HFF-Myc (cell line): ENCODE results near the gene SLAMF1.
"Not testable (repeated sequence)": the region's sequence is repeated elsewhere in the genome, so short reads cannot be mapped to it uniquely, and the experiment has no call there.

Experiments used
- DNase-seq: peaks from one replicate; pipeline ENCODE4 v3.0.0-alpha.2; 2011; ENCODE audit warnings: low read depth; ENCODE audit errors: extremely low read depth
- H3K4me3 ChIP-seq: replicated peaks from 2 replicates; pipeline ENCODE4 v1.5.1; 2011; ENCODE audit warnings: low read depth, mild to moderate bottlenecking, control low read depth, low read length
- TF ChIP-seq, protein P1 (sequence below): IDR thresholded peaks from 2 replicates; pipeline ENCODE4 v1.5.1; 2012; ENCODE audit warnings: mild to moderate bottlenecking, low read depth, low read length, control low read depth; ENCODE audit errors: missing control alignments

Gene SLAMF1, protein sequence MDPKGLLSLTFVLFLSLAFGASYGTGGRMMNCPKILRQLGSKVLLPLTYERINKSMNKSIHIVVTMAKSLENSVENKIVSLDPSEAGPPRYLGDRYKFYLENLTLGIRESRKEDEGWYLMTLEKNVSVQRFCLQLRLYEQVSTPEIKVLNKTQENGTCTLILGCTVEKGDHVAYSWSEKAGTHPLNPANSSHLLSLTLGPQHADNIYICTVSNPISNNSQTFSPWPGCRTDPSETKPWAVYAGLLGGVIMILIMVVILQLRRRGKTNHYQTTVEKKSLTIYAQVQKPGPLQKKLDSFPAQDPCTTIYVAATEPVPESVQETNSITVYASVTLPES

DNA sequence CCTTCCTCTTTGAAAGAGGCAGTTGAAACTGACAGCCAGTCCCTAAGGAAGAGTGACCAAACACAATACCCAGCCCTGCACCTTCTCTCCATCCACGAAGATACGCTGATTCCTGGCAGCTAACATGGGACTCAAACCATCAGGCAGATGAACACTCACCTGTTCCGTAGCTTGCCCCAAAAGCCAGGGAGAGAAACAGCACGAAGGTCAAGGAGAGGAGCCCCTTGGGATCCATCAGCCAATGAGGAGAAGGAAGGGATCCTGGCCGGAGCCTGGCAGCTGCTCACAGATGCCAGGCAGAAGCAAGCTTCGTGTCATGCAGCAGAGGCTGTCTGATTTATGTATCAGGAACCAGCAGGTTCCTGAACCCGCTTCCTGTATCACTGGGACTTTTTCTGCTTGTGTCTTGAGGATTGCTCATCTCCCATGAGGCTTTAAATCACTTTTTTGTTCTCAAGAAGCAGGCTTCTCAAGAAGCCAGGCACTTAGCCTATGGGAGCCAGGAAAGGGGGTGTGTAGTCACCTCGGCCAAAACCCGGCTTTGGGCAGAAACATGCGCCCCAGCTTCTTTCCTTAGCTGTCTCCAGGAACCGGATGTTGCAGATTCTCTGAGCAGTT is at the start of gene SLAMF1:
Gene SLAMF1 (minus strand): TSS at position 334 of the 618 bp plus-strand sequence. CDS start 99 bp downstream, at position 235.
- H3K4me3 ChIP-seq = no peak within 1 kb of the TSS
- DNase-seq = no peak
- TF ChIP-seq, protein P1, sequence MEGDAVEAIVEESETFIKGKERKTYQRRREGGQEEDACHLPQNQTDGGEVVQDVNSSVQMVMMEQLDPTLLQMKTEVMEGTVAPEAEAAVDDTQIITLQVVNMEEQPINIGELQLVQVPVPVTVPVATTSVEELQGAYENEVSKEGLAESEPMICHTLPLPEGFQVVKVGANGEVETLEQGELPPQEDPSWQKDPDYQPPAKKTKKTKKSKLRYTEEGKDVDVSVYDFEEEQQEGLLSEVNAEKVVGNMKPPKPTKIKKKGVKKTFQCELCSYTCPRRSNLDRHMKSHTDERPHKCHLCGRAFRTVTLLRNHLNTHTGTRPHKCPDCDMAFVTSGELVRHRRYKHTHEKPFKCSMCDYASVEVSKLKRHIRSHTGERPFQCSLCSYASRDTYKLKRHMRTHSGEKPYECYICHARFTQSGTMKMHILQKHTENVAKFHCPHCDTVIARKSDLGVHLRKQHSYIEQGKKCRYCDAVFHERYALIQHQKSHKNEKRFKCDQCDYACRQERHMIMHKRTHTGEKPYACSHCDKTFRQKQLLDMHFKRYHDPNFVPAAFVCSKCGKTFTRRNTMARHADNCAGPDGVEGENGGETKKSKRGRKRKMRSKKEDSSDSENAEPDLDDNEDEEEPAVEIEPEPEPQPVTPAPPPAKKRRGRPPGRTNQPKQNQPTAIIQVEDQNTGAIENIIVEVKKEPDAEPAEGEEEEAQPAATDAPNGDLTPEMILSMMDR = no peak

DNA sequence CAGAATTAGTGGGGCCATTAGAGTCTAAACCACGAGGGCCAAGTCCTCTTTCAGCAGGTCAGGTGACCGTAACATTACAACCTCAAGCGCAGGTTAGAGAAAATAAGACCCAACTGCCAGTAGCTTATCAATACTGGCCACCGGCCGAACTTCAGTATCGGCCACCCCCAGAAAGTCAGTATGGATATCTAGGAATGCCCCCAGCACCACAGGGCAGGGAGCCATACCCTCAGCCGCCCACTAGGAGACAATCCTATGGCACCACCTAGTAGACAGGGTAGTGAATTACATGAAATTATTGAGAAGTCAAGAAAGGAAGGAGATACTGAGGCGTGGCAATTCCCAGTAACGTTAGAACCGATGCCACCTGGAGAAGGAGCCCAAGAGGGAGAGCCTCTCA is 45.5 kb upstream of the SLAMF1 start:
- not testable (repeated sequence) for H3K4me3 ChIP-seq, DNase-seq

DNA sequence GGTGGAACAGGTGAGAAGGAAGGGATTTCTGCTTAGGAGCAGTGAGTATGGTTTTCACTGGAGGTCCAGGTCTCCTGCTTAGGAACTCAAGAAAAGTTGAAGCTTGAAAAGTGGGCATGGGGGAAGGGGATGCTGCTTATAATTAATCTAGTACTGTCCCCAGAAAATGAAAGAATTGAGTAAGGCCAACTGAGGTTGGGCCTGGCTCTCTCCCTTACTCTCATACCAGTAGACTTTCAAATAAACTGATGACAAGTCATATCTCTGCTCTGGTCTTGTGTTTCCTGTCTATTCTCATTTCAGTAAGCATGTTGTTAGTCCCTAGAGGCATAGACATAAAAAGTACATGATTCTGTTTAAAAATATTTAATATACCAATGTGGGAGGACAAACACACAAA is 38.4 kb upstream of the SLAMF1 start:
- DNase-seq = no peak
- TF ChIP-seq, protein P1 = no peak
- H3K4me3 ChIP-seq = no peak overlapping the region

DNA sequence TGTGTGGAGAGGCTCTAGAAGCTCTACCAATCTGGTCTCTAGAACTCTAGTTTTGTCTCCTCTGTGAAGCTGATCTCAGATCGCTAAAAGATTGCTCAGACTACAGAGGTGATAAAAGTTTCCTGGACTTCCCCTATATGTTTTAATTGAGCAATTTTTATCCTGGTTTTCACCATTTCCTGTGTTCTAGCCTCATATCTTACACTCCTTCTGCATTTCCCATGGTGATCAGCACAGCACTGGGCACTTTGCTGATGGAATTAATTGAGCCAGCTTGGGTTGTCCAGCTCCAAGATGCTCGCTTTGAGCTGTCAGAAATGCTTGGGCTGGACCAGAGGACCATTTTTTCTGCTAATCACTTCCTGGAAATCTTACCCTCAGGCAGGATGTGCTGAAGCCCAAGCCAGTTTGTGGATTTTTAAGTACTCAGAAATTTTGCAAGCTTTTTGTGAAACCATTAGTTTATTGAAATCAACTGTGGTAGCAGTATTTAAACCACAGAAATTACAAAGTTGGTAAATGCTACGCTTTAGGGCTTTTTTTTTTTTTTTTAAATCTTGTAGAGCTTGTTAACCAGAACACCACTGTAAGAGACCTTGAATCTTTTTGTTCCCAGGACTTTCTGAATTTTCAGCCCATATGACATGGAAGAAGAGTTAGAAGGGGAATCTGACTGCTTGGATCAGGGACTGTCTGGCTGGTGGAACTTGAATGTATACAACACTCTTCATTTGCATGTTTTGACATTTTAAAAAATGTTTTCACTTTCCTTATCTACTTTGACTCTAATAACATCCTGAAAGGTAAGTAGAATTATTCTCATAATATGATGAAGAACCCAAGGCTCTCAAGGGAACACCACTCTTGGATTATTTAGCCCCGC is 36.4 kb upstream of the SLAMF1 start:
- H3K4me3 ChIP-seq = no peak overlapping the region
- TF ChIP-seq, protein P1 = no peak
- DNase-seq = no peak

DNA sequence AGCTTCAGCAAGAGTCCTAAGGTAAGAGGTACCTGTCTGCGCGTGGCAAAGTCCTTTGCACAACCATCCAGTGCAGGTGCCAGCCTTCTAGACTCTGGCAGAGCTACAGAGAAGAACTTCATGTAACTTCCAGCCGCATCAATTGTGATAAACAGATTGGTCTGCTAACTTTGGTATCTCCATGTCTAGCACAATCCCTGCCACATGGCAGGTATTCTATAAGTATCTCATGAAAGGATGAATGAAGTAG is 35.0 kb upstream of the SLAMF1 start:
- DNase-seq = no peak
- no peak overlapping the region for H3K4me3 ChIP-seq
- TF ChIP-seq, protein P1 = no peak

DNA sequence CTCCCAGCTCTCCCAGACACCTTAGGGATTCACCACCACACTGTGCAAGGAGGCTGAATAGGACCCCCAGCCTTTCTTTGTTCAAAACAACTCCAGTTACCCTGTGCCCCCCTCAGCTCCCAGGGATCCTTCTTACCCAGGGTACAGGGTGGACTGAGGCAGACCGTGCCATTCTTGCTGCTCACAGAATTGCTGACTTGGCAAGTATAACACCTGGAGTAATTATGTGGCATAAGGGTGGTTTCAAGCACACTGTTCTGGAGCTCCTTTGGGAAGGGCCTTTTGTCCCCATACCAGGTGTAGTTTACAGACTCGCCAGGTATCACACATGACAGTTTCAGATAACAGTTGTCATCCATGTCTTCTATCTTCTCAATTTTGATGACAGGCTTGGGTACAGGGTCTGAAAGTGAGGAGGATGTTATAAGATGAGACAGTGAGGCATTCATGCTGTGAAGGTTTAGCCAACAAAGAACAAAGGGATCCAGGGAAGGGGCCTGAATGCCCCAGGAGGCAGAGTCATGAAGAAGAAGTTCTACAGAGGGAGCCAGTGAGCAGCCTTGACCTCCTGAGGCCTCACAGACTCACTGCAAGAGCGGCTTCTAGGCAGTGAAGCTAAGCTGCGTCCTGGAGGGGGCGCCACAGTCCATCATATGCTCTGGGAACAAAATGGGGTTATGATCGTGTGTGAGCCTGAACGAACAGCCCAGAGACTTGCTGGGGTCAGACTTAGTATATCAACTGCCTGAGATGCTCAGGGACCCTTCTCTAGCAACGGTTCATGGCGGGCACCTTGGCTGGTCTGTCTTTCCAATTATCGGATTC is 34.4 kb upstream of the SLAMF1 start:
- peak; percentile 2 for DNase-seq
- TF ChIP-seq, protein P1 = peak; percentile 29
- no peak overlapping the region for H3K4me3 ChIP-seq
